T-helper 9 cell (primary cell): ENCODE measurements around the gene ACAP2.

Experiments
- DNase-seq: peaks from one replicate; pipeline ENCODE4 v3.0.0-alpha.2; 2020

Gene ACAP2

DNA sequence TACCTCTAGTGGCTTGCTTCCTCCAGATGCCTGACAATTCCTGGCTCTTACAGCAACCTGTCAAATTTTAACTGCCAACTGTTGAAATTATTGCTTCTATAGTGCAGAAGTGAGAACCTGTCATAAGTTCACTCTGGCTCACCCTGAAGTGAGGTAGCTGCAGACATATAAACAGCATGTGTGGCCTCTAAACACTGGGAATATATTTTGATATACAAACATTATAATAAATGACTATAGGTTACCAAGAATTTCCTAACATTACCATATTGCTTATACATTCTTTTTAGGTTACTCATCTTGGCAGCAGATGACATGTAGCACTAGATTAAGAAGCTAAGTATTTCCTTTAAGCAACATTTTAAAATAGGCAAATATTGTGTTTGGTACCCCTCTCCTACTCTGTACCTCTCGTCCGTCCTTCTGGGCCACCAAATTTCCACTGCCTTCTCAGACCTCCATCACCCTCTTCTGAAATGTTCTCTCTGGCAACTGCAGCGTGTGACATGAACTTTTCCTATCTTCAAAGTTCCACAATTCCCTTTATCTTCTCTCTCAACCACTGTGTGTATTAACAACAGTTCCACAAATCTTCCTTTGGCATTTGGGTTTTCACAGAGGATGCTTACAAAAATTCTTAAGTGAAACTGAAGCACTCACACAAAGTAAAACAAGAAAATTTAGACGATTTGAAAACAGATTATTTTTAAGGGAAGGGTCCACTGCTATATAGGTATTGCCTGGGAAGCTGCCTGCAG is 156.5 kb downstream of the ACAP2 start:
- DNase-seq = no peak

DNA sequence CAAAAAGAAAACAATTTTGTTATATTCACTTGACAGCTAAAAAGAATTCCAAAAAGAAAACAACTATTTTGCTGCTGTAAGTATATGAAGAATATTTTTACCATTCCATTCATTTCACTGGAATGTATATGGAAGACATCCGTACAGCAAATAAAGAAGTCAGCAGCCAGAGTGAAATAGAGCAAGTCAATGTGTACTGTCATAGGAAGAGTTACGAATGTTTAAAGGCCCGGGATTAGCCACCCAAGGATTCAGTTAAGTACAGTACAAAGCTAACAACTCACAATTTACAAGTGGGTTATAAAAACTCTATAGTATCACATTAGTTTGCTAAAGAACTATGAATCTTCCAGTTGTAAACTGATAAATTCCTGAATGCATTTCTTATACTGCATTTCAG is 157.4 kb downstream of the ACAP2 start:
- DNase-seq = no peak

DNA sequence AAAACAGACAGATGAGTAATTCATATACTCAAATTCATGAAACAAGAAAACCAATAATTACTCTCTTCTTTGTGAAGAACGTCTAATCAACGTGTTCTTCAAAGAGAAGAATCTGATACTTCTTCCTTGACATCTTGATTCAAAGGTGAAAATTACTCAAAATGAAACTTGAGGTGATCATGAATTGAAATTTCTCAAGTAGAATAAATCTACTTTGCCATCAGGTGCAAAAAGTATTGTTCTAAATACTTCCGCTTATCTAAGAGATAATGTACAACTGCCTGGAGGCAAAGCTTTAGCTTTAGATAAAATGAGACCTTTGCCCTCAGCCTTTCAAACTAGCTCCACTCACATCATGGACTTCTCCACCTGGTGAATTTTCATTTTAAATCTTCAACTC is 158.0 kb downstream of the ACAP2 start:
- DNase-seq = no peak

DNA sequence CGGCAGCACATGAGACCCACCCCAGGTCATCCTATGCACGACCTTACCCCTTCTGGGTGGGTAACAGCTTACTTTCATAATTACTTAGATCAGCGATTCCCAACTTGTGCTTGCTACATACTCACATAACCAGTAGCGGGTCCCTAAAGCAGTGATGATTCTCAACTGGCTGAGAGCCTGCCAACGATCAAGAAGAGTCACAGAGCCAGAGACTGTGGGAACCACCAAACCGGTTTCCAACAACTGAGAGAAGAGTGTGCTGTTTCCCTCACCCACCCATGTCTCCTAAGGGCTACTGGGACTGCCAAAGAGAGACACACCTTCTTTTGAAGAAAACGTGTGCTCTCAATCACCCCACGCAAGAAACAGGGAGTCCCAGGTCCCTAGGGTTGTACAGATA is 159.9 kb downstream of the ACAP2 start:
- DNase-seq = no peak

DNA sequence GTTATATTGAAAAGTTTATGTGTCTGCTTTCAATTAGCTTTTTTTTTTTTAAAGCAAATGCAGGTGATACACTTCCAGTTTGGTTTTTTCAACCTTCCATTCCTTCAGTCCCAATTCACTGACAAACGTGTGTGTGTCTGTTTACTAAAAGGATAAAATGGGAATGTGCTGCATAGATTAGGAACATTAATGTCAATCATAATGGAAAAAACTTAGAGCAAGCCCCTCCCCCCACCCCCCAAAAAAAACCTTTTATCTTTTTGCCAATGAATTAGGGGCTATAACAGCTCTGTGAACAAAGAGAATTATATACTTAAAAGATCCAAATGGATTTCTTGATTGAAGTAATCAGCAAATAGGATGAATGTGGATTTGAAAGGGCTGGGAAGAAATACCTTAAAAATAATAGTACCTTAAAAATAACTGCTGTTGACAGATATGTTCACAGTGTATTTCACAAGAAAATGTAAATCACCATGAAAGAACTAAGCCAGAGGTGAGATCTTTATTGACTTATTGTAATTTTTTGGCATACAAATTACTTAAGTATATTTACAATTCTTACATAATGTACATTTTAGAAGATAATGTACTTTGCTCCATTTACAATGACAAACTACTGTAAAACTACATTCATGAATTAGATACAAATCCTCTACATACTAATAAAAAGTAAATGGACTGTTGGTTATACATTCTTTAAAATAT is 168.4 kb downstream of the ACAP2 start:
- DNase-seq = no peak

DNA sequence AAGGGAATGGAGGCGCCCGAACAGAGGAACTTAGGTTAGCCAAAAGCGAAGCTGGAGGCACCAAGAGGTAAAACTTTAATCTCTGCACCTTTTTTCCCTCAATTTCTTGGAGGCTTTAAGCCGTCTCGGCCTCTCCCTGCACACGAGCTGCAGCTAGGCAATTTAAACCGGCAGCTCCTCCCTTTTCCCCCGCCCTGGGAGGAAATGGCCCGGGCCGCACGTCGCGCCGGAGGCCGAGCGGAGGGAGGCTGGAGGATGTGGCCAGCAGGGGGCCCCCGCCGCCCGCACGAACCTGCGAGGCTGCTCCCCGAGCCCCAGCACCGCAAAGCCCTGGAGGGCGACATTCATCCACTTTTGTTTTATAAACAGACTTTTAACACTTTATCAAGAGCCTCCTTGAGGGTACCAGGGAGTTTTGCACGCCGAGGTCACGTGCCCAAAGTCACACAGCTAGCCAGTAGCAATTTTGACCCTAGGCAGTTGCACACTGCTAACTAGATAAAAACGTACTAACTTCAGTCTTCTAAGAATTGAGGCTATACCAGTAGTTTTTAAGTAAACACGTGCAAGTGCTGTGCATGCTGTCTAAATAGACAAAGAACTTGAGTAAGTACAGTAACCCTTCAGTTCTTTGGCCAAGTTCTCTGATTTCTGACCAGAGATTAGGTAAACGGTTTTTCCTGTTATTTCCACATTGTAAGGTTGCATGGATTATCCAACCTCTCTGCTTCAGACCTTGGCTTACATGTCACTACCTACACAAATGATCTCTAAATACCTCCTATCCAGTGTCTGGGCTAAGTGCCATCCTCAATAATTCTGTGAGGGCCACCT is 171.2 kb downstream of the ACAP2 start:
- DNase-seq = peak; percentile 79

DNA sequence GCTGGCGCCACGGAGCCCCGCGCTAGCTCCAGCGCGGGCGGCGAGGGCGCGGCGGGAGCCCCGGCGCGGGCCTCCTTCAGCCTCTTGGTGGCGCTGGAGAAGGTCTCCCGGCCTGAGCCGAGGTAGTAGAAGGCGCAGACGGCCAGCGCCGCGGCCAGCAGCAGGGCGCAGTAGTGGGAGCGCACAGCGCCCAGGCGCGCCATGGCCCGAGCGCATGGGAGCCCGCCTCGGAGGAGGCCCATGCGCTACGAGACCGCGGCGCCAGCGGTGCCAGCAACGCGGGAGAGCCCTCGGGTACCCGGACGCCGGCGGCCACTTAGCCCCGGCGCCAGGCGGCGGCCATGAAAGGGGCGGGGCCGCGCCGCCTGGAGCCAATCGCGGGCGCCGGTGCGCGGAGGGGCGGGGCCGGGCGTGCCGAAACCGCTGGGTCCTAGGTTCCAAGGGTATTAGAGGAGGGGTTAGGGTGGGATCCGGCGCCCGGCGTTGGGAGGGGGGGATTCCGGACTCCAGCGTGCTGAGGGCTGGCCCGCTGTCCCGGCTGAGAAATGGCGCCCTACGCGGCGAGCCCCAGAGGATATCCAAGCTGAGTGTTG is 171.9 kb downstream of the ACAP2 start, which contains the start of gene XXYLT1:
Gene XXYLT1, minus strand, starts transcription at position 343 of the 593 bp plus-strand sequence. Its CDS starts 101 bp downstream, at position 242.
- peak; percentile 81 for DNase-seq

DNA sequence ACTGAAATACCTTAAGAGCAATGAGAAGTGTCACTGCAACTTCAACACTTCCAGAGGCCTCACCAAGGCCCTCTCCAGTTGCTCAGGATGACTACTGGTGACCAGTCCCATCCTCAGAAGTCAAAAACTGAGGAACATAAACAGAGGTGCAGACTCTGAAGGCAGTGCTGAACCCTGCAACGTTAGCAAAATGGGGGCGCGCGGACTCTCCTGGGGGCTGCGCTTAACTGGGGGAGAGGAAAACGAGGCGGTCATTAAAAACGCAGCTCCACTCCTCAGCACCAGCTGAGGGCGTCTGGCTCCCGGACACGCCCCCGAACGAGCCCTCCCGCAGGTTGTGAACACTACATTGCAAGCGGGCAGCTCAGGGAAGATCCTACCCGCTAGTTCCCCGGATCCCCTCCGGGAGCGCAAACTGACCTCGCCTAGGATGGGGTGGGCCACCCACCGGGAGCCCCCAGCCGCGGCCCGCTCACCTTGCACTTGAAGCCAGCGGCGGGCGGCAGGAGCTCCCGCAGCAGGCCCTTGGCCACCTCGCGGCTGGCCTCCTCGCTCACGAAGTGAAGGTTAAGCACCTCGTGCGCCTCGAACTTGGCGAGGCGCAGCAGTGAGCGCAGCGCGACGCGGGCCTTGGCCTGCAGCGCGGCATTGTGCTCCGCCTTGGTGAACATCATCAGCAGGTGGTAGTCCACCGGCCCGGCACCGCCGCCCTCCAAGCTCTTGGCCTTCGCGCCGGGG is 172.6 kb downstream of the ACAP2 start:
- peak; percentile 23 for DNase-seq

DNA sequence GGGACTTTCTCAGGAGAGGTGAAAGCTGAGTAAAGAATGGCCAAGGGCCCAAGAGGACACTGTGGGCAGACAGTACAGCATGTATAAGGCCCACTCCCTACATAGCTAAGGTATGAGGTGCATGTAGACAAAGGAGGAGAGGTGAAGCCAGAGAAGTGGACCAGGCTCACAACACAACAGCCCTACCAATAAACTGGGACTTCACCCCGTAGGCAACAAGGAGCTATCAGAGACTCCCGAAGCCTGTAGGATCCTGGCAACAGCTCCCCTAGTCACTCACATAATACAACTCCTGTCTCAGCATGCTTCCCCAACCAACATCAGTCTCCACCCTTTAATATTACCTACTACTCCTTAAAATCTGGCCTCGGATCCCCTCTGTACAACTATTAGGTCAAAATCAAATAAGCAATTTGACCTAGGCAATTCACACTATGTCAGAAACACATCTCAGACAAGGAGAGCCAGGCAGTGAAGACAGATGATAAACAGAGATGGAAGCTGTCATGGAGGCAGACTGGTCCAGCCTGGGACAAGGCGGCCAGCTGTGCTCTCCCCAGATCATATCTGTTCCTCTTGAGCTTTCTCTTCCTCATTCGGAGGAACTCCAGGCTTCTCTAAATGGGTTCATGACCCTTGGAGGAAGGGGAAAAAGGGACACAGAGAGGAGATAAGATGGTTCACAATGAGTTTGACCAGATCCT is 173.3 kb downstream of the ACAP2 start:
- DNase-seq = no peak

DNA sequence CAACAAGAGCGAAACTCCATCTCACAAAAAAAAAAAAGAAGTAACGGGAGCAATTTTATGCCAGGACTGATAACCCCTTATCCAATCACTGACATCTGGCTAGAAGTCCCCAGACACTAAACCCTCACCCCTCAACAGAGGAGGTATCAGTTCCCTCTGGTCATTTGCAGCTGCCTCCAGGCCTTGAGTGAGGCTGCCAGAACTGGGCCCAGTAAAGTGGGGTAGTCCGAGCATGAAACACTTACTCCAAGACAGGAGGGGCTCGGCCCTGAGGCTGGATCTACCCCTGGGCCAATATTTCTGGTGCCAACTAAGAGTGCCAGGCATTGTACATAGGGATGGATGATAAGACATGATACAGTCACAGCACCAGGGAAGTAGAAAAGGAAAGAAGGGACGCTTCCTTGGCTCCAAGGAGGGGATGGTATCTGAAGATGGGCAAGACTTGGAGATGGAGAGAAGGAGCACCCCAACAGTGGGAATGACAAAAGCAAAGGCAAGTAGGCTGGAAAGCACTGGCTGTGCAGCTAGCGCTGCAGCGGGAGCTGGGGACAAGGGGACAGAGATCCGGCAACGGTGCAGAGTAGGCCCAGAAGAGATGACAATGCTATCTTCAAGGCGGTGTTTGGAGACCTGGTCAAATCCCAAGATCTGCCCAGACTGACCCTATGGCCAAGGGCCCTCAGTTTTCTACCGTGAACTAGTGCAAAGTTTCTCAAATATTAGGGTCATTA is 174.1 kb downstream of the ACAP2 start:
- DNase-seq = no peak

DNA sequence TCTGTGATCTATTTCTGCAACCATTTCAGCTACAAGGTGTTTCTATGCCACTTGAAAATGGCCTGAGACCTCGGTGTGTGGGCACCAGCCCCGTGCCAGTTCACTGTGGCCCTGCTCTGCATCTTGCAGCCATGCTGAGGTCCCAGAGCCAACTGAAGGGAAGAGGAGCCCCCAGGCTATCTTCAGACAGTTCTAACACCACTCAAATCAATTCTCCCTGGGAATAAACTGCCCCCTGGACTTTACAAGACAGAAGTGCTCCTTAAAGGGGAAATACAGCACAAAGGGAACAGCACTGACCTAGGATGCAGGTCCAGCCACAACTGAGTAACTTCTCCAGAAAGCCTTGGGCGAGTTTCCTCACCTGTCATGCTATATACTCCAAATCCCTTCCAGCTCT is 175.7 kb downstream of the ACAP2 start:
- DNase-seq = no peak

DNA sequence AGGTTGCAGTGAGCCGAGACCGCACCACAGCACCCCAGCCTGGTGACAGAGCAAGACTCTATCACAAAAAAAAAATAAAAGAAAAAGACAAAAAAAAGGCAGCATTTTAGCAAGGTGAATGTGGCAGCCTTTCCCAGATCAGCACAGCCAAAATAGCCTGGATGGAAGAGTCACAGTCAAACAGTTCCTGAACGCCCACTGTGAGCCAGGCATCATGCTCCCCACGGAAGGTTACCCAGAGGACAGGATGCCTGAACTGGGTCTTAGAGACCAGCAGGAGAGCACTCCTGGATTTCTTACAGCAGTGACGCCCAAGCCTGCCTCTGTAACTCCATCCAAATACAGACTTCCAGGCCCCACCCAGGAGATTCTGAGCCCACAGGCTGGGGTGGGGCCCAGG is 176.4 kb downstream of the ACAP2 start:
- DNase-seq = no peak

DNA sequence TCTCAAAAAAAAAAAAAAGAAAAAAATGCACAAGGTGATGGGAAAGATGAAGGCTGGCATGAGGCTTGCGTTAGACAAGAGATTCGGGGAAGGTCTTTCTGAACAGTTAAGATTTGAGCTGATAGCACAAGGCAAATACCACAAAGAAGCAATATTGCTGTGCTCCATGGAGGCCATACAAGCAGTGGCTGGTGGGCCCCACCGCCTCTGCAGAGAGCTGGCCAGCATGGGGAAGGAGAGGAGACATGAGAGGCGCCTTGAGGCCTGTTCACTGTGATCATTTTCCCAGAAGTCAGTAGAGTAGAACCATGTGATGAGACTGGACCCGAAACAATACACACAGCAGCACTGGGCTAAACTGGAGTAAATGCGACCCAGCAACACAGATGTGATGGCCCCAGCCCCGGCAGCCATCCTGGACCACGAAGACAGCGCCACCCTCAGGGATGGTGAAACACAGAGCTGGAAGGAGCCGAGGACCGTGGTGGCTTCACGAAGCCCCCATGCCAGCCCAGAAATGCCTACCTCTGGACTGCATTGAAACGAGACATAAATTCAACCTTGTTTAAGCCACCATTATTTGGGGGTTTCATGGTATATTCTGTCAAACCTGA is 177.3 kb downstream of the ACAP2 start:
- DNase-seq = no peak

DNA sequence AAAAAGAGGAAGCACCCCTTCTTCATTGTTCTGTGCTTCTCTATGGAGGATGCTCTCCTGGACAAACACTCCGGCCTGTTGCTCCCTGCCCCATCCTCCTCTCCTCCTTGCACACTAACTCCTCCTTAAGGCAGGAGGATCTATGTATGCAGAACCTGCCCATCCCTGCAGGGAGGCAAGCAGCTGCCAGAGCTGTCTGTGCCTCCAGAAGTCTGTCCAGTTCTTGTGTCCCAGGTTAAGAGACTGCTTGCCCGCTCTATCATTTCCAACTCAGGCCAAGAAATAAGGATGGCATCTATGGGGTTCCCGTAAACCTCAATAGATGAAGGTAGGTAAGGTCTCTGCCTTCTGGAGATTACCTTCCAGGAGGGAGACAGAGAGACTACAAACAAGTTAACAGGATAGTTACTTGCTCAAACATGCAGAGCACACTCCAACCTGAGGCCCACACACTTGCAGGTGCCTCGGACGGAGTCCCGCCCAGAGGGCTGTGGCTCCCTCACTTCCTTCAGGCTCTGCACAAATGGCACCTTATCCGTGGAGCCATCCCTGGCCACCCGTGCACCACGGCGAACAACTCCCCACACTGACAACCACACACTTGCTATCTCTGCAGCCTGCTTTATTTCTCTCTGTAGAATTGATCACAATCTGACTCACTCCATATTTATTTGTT is 178.8 kb downstream of the ACAP2 start:
- DNase-seq = no peak

DNA sequence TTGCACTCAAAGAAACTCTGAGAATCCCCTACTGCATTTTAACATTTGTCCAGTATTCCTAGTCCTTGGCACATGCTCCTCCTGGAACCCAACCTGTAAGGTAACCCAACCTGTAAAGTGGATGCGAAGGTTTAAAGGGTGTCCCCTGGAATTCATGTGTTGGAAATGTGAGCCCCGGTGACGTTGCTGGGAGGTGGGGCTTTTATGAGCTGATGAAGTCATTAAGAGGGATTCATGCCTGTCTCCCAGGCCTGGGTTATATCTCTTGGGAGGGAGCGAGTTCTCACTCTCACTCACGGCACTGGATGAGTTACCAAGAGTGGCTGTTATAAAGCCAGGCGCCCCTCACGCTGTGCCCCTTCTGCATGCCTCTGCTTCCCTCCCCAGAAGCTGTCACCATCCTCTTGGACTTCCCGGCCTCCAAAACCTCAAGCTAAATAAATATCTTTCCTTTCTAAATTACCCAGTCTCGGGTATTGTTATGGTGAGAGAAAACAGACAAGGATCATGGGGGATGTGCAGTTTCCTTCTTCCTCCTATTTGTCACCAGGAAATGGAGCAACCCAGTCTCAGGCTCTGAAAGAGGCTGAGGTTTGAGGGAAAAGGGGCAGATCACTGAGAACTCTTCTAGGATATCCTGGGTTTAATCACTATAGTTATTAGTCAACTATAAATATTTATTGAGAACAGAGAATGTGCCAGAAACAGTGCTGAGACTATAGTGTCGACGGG is 179.5 kb downstream of the ACAP2 start:
- DNase-seq = no peak

DNA sequence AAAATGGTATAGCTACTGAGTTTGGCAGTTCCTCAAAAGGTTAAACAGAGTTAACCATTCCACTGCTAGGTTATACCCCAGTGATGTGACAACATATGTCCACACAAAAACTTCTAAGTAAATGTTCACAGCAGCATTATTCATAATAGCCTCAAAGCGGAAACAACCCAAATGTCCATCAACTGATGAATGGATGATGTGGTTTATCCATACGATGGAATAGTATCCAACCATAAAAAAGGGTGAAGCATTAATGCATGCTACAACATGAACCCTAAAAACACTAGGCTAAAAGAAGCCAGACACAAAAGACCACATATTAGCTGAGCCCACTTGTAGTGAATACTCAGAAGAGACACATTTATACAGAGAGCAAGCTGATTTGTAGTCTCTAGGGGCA is 180.9 kb downstream of the ACAP2 start:
- no peak for DNase-seq

DNA sequence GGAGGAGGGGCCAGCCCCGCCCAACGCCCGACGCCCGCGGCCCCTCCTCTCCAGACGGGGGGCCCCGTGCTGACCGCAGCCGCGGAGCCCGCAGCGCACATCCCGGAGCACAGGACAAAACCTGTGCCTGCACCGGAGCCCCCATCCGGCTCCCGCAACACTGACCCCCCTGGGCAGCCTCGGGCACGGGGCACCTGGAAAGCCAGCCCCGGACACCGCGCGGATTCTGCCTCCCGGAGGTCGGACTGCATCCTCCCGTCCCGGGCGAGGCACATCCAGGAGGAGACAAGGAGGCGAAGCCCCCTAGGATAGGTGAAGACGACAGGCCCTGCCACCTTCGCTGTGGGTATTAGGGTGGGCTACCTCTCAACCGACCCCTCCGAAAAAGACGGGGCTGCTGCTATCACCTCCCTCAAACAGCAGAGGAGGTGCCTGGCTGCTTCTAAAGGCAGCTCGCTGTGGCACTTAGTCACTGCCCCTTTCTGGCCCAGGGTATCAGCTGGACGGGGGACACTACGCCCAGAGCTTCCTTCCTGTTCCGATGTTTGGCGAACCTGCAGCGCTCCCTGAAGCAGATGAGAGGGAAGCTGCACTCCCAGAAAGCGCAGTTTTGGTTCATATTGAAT is 182.4 kb downstream of the ACAP2 start:
- DNase-seq = no peak

DNA sequence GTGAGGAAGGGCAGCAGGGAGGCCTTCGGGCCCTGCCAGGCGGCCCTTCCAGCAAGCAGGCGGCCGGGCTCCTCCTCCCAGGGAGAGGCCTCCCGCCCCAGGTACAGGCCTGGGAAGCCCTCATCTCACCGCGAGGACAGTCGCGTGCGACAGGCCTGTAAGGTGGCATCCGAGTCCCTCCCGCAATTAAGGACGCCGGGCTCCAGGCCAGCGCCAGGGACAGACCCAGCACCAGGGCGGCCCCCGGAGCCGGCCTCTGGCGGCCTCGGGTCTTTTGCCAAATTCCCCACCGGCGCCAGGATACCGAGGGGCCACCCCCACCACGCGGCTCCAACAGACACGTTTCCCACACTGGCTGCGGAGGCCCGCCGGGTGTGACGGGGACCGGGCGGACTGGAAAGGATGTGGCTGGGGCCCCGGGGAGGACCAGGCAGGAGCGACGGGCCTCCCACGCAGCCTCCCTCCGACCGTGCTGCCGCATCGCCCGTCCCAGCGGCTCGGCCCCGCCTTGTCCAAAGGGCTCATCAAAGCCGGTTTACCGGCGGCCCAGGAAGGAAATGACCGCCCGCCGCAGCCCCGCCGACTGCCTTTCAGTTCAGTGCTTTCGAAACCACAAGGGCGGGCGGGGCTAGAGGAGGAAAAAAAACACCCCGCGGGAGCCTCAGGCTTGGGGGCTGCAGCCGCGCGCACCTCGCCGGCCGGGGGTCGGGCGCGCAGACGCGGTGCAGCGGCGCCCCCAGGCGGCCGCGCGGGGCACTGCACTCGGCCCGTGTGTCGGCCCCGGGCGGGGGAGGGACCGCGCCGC is 183.1 kb downstream of the ACAP2 start:
- peak; percentile 88 for DNase-seq
